Stomach (tissue), 9 donors: ENCODE results near the gene OTOG. TPM values are rescaled to one million over a fixed set of nuclear protein-coding genes. Genes with fewer than 3 reads are reported as not detected.

ENCODE experiments used
- DNase-seq, 2 donors: peaks; one replicate each; pipeline versions ENCODE4 v3.0.0 to v3.0.0-alpha.2; 2013 to 2019
- H3K27ac ChIP-seq, 5 donors: fragments of 200-600 bp in 4 of 5; sonication (generic) in 4 of 5; one replicate each; pipeline ENCODE4 v1.5.1; 2013 to 2019; ENCODE audit warnings: mild to moderate bottlenecking in 1 of 5, moderate library complexity in 1 of 5
- H3K27me3 ChIP-seq, 3 donors: fragments of 200-600 bp; sonication (generic); one replicate each; pipeline ENCODE4 v1.5.1; 2017 to 2019; ENCODE audit warnings: mixed run types in 1 of 3
- H3K36me3 ChIP-seq, 4 donors: fragments of 200-600 bp; sonication (generic); 1 replicate in 3 of 4; 2 replicates in 1 of 4; pipeline ENCODE4 v1.5.1; 2016 to 2019
- H3K4me1 ChIP-seq, 4 donors: fragments of 200-600 bp; sonication (generic); one replicate each; pipeline ENCODE4 v1.5.1; 2016 to 2019
- H3K4me3 ChIP-seq, 4 donors: fragments of 200-600 bp; sonication (generic) in 3 of 4; one replicate each; pipeline ENCODE4 v1.5.1; 2016 to 2019; ENCODE audit warnings: mild to moderate bottlenecking in 1 of 4
- H3K9me3 ChIP-seq, 4 donors: fragments of 200-600 bp; sonication (generic); one replicate each; pipeline ENCODE4 v1.5.1; 2016 to 2019
- CTCF ChIP-seq, 7 experiments: fragments of 450-650 bp in 4 of 7; fragments of 200-600 bp in 3 of 7; sonication (generic) in 3 of 7; IDR thresholded peaks; one replicate each; pipeline ENCODE4 v1.5.1; 2016 to 2019; ENCODE audit warnings: antibody characterized with exemption in 7 of 7, control low read depth in 2 of 7, mild to moderate bottlenecking in 1 of 7
- EP300 ChIP-seq: sonication (generic); formaldehyde crosslinking; IDR thresholded peaks from one replicate; pipeline ENCODE4 v1.6.1; 2017; ENCODE audit warnings: antibody characterized with exemption
- POLR2A ChIP-seq, 4 donors: fragments of 450-650 bp; IDR thresholded peaks; one replicate each; pipeline ENCODE4 v1.6.1; 2016; ENCODE audit warnings: antibody characterized with exemption in 4 of 4, control low read depth in 2 of 4, mild to moderate bottlenecking in 1 of 4, moderate library complexity in 1 of 4
- POLR2AphosphoS5 ChIP-seq, 3 donors: sonication (generic); formaldehyde crosslinking; IDR thresholded peaks; one replicate each; pipeline ENCODE4 v1.6.1; 2016; ENCODE audit warnings: antibody characterized with exemption in 3 of 3
- WGBS, 5 donors: extraction: QIAGEN DNeasy Blood & Tissue Kit in 3 of 5; methylation state at CpG; one replicate each; pipeline versions ENCODE4 v1.1.5 to v1.1.7; 2013 to 2018; 5-methylcytosine and 5-hydroxymethylcytosine counted together
- intact Hi-C: fragments of 100-400 bp; cut with DNase I; formaldehyde crosslinking; loops from one replicate; pipeline ENCODE4 v1.15.1; 2023; ENCODE audit warnings: low total_unique reads
- polyA plus RNA-seq, 3 donors: library from polyadenylated mRNA; stranded (reverse); fragments of 200-250 nt; gene quantifications; one replicate each; pipeline ENCODE4 v1.2.3, GENCODE V29; 2013
- total RNA-seq, 5 donors: library from RNA; depleted of rRNA; stranded (reverse); fragments of >200 nt; gene quantifications; one replicate each; pipeline versions ENCODE4 v1.1.0 to v1.2.3, GENCODE V29; 2014 to 2016
- donor health status: healthy with polysubstance abuse.
- donor health status: Bipolar disorder and iron deficiency.
- donor health status: healthy.

OTOG gene
- total and polyA plus RNA-seq, 8 donors, result not detected

- Histone ChIP-seq H3K27me3 (peaks cover 0 to 3% (median 0%) of the 10 kb centered on the region in 3 donors), H3K9me3 (no peaks in the 10 kb centered on the region), H3K4me3 (no peak overlapping the region), H3K4me1 (no peaks in the 10 kb centered on the region), H3K27ac (no peak overlapping the region), H3K36me3 (no peaks in the 10 kb centered on the region)
- intact Hi-C loops, result no loop called here
- TF ChIP-seq POLR2A (IDR thresholded peaks at IDR 0.05), result no peak
- TF ChIP-seq POLR2AphosphoS5 (IDR thresholded peaks at IDR 0.05), result no peak
- no peak for TF ChIP-seq EP300
- TF ChIP-seq CTCF (IDR thresholded peaks at IDR 0.05), result no peak
- no peak for DNase-seq
- 60 to 73% (median 70%) methylated on average over 8 to 14 of the region's 14 CpGs for WGBS, 5 donors
Observed at GRCh38 chr11:17633987-17634775, 87.1 kb downstream of the OTOG start.

- 76 to 81% (median 79%) methylated on average over 16 to 25 of the region's 25 CpGs for WGBS, 5 donors
- TF ChIP-seq EP300 (no peak), POLR2AphosphoS5 (IDR thresholded peaks at IDR 0.05) (no peak), CTCF (IDR thresholded peaks at IDR 0.05) (no peak), POLR2A (IDR thresholded peaks at IDR 0.05) (no peak)
- no peak overlapping the region for H3K27ac ChIP-seq
- intact Hi-C loops, result no loop called here
- no peaks in the 10 kb centered on the region for H3K4me1 ChIP-seq
- no peaks in the 10 kb centered on the region for H3K36me3 ChIP-seq
- no peak for DNase-seq
- no peaks in the 10 kb centered on the region for H3K9me3 ChIP-seq
- no peak overlapping the region for H3K4me3 ChIP-seq
- no peaks in the 10 kb centered on the region for H3K27me3 ChIP-seq
Observed at GRCh38 chr11:17634776-17635550, 87.9 kb downstream of the OTOG start.

- no peak overlapping the region for H3K4me3 ChIP-seq
- H3K9me3 ChIP-seq, result no peaks in the 10 kb centered on the region
- H3K27ac ChIP-seq, result no peak overlapping the region
- H3K36me3 ChIP-seq, result no peaks in the 10 kb centered on the region
- H3K4me1 ChIP-seq, result no peaks in the 10 kb centered on the region
- no peak for DNase-seq
- TF ChIP-seq EP300 (no peak), POLR2AphosphoS5 (IDR thresholded peaks at IDR 0.05) (no peak), POLR2A (IDR thresholded peaks at IDR 0.05) (no peak), CTCF (IDR thresholded peaks at IDR 0.05) (no peak)
- intact Hi-C loops, result no loop called here
- WGBS, 5 donors, result 74 to 86% (median 79%) methylated on average over 9 of the region's 9 CpGs
- peaks cover 0 to 1% (median 0%) of the 10 kb centered on the region in 3 donors for H3K27me3 ChIP-seq
Observed at GRCh38 chr11:17635551-17635938, 88.5 kb downstream of the OTOG start.

- 74 to 82% (median 80%) methylated on average over 5 of the region's 5 CpGs for WGBS, 5 donors
- intact Hi-C loops, result no loop called here
- peaks cover 0 to 4% (median 0%) of the 10 kb centered on the region in 3 donors for H3K27me3 ChIP-seq
- H3K27ac ChIP-seq, result no peak overlapping the region
- H3K36me3 ChIP-seq, result no peaks in the 10 kb centered on the region
- no peaks in the 10 kb centered on the region for H3K9me3 ChIP-seq
- no peak overlapping the region for H3K4me3 ChIP-seq
- TF ChIP-seq EP300 (no peak), POLR2AphosphoS5 (IDR thresholded peaks at IDR 0.05) (no peak), CTCF (IDR thresholded peaks at IDR 0.05) (no peak), POLR2A (IDR thresholded peaks at IDR 0.05) (no peak)
- no peaks in the 10 kb centered on the region for H3K4me1 ChIP-seq
- no peak for DNase-seq
Observed at GRCh38 chr11:17636721-17637120, 89.7 kb downstream of the OTOG start.
